SK-N-SH (cell line): Measurements from ENCODE around the gene ZNF184. TPM values are rescaled to one million over a fixed set of nuclear protein-coding genes. Genes with fewer than 3 reads are reported as not detected.

ENCODE experiments used
- CTCF ChIA-PET: fragments of 300-600, 350-600 bp; formaldehyde crosslinking; extraction: SDS; loops from one replicate; lab custom pipeline; 2021; lab: Yijun Ruan, JAX
- POLR2A ChIA-PET: fragments of 350-600 bp; sonication (Branson Sonifier 250); formaldehyde crosslinking; extraction: SDS; loops from one replicate; lab custom pipeline; 2020; ENCODE audit warnings: antibody characterized with exemption, inconsistent platforms; lab: Yijun Ruan, JAX
- DNase-seq: peaks from one replicate; pipeline ENCODE4 v3.0.0; 2012
- H2AFZ ChIP-seq: fragments of 200-600 bp; sonication (generic); 2 replicates; pipeline ENCODE4 v1.8.1; 2016; ENCODE audit warnings: antibody characterized with exemption, mild to moderate bottlenecking, low read depth
- H3F3A ChIP-seq: fragments of 200-600 bp; sonication (generic); replicated peaks from 2 replicates; pipeline ENCODE3; 2016; ENCODE audit warnings: antibody characterized with exemption, mild to moderate bottlenecking; ENCODE audit not compliant: insufficient read depth
- H3K27ac ChIP-seq, 2 experiments: fragments of 200-500 bp in 1 of 2; fragments of 200-600 bp in 1 of 2; sonication (Bioruptor generic) in 1 of 2; sonication (generic), shearing (Covaris generic) in 1 of 2; 2 replicates each; pipeline versions ENCODE4 v1.5.1 to v1.6.1; 2014 to 2016; ENCODE audit warnings: low read depth in 2 of 2, inconsistent platforms in 1 of 2, low read length in 1 of 2, mild to moderate bottlenecking in 1 of 2, mixed read lengths in 1 of 2
- H3K27me3 ChIP-seq: fragments of 200-600 bp; sonication (generic), shearing (Covaris generic); 2 replicates; pipeline ENCODE4 v1.6.1; 2016; ENCODE audit warnings: mixed run types; ENCODE audit not compliant: insufficient read depth
- H3K36me3 ChIP-seq, 2 experiments: fragments of 200-500 bp in 1 of 2; fragments of 200-600 bp in 1 of 2; sonication (Bioruptor generic) in 1 of 2; sonication (generic) in 1 of 2; replicated peaks in 1 of 2; 2 replicates each; pipeline versions ENCODE3 to v1.5.1; 2014 to 2016; ENCODE audit warnings: low read length in 1 of 2, mild to moderate bottlenecking in 1 of 2; ENCODE audit not compliant: insufficient read depth in 2 of 2, control insufficient read depth in 1 of 2
- H3K4me1 ChIP-seq, 2 experiments: fragments of 200-500 bp in 1 of 2; fragments of 200-600 bp in 1 of 2; sonication (Bioruptor generic) in 1 of 2; sonication (generic), shearing (Covaris generic) in 1 of 2; 2 replicates each; pipeline versions ENCODE4 v1.5.1 to v1.6.1; 2014 to 2016; ENCODE audit warnings: low read depth in 1 of 2, low read length in 1 of 2, mixed run types in 1 of 2; ENCODE audit not compliant: insufficient read depth in 2 of 2, control insufficient read depth in 1 of 2
- H3K4me2 ChIP-seq: fragments of 200-600 bp; sonication (generic), shearing (Covaris generic); 2 replicates; pipeline ENCODE4 v1.6.1; 2017; ENCODE audit warnings: mixed run types
- H3K4me3 ChIP-seq, 2 experiments: fragments of 200-500 bp in 1 of 2; fragments of 200-600 bp in 1 of 2; sonication (Bioruptor generic) in 1 of 2; sonication (generic), shearing (Covaris generic) in 1 of 2; 2 replicates each; pipeline versions ENCODE4 v1.5.1 to v1.8.1; 2014 to 2016; ENCODE audit warnings: low read depth in 2 of 2, inconsistent platforms in 1 of 2, low read length in 1 of 2, mild to moderate bottlenecking in 1 of 2, mixed read lengths in 1 of 2, moderate library complexity in 1 of 2
- H3K79me2 ChIP-seq: fragments of 200-600 bp; sonication (generic); 2 replicates; pipeline ENCODE4 v1.8.1; 2017; ENCODE audit warnings: mild to moderate bottlenecking; ENCODE audit not compliant: insufficient read depth
- H3K9ac ChIP-seq: fragments of 200-600 bp; sonication (generic); 2 replicates; pipeline ENCODE4 v1.6.1; 2017; ENCODE audit warnings: mixed run types
- H3K9me2 ChIP-seq: fragments of 200-600 bp; sonication (generic); 2 replicates; pipeline ENCODE4 v1.6.1; 2017; ENCODE audit warnings: mixed run types
- H3K9me3 ChIP-seq: fragments of 200-600 bp; sonication (generic); 2 replicates; pipeline ENCODE4 v1.6.1; 2017; ENCODE audit warnings: mixed run types, mild to moderate bottlenecking, moderate library complexity
- H4K20me1 ChIP-seq: fragments of 200-600 bp; sonication (generic); 2 replicates; pipeline ENCODE4 v1.6.1; 2017; ENCODE audit warnings: mild to moderate bottlenecking, mixed run types; ENCODE audit not compliant: insufficient read depth
- ELF1 ChIP-seq: IDR thresholded peaks from 2 replicates; pipeline ENCODE4 v1.4.0; 2012
- EZH2phosphoT487 ChIP-seq: fragments of 200-600 bp; sonication (generic); IDR thresholded peaks from 2 replicates; pipeline ENCODE4 v1.6.1; 2017; ENCODE audit warnings: low read depth, mixed run types, mild to moderate bottlenecking, antibody characterized with exemption, moderate library complexity, borderline replicate concordance
- FOXJ3 ChIP-seq: sonication (generic); formaldehyde crosslinking; IDR thresholded peaks from 2 replicates; pipeline ENCODE4 v1.5.1; 2020; ENCODE audit warnings: mild to moderate bottlenecking, missing genetic modification reagents
- FOXM1 ChIP-seq: IDR thresholded peaks from 2 replicates; pipeline ENCODE4 v1.4.0; 2012; ENCODE audit warnings: low read depth, mild to moderate bottlenecking
- GATA2 ChIP-seq: sonication (generic); formaldehyde crosslinking; IDR thresholded peaks from 2 replicates; pipeline ENCODE4 v1.5.0; 2020; ENCODE audit warnings: mild to moderate bottlenecking, missing genetic modification reagents
- IRF3 ChIP-seq: fragments of 150-350 bp; IDR thresholded peaks from 2 replicates; pipeline ENCODE4 v1.6.1; 2016; ENCODE audit warnings: mild to moderate bottlenecking, low read depth, low read length
- MAX ChIP-seq: IDR thresholded peaks from 2 replicates; pipeline ENCODE4 v1.4.0; 2012; ENCODE audit warnings: low read depth
- MEF2A ChIP-seq: IDR thresholded peaks from 2 replicates; pipeline ENCODE4 v1.4.0; 2012; ENCODE audit warnings: low read depth, borderline replicate concordance
- MXI1 ChIP-seq: IDR thresholded peaks from 2 replicates; pipeline ENCODE4 v1.6.1; 2012; ENCODE audit warnings: mild to moderate bottlenecking, low read depth, low read length, improper control_type of control experiment
- NFIC ChIP-seq: IDR thresholded peaks from 2 replicates; pipeline ENCODE4 v1.4.0; 2012; ENCODE audit warnings: borderline replicate concordance
- NRF1 ChIP-seq: IDR thresholded peaks from 2 replicates; pipeline ENCODE4 v1.6.1; 2012; ENCODE audit warnings: low read depth, mild to moderate bottlenecking, low read length
- PBX3 ChIP-seq: IDR thresholded peaks from 2 replicates; pipeline ENCODE4; 2012
- POLR2AphosphoS5 ChIP-seq: IDR thresholded peaks from 2 replicates; pipeline ENCODE4 v1.6.1; 2012; ENCODE audit warnings: low read depth, low read length
- RAD21 ChIP-seq: IDR thresholded peaks from 2 replicates; pipeline ENCODE4 v1.6.1; 2012; ENCODE audit warnings: mild to moderate bottlenecking, low read length
- REST ChIP-seq: IDR thresholded peaks from 2 replicates; pipeline ENCODE4 v1.6.1; 2012; ENCODE audit warnings: mild to moderate bottlenecking, low read depth, low read length, moderate library complexity
- RXRA ChIP-seq: IDR thresholded peaks from 2 replicates; pipeline ENCODE4 v1.4.0; 2012; ENCODE audit warnings: low read depth, mild to moderate bottlenecking, borderline replicate concordance
- SIN3A ChIP-seq: IDR thresholded peaks from 2 replicates; pipeline ENCODE4 v1.6.1; 2012; ENCODE audit warnings: low read depth, mild to moderate bottlenecking, low read length, moderate library complexity, borderline replicate concordance
- SMC3 ChIP-seq: IDR thresholded peaks from 2 replicates; pipeline ENCODE4 v1.6.1; 2012; ENCODE audit warnings: low read depth, low read length, improper control_type of control experiment
- TAF1 ChIP-seq: IDR thresholded peaks from 2 replicates; pipeline ENCODE4 v1.6.1; 2012; ENCODE audit warnings: low read depth, mild to moderate bottlenecking, low read length, moderate library complexity, borderline replicate concordance
- TEAD4 ChIP-seq: IDR thresholded peaks from 2 replicates; pipeline ENCODE4 v1.4.0; 2012; ENCODE audit warnings: mild to moderate bottlenecking, borderline replicate concordance; ENCODE audit not compliant: insufficient read depth
- USF2 ChIP-seq: fragments of 150-350 bp; IDR thresholded peaks from 2 replicates; pipeline ENCODE4 v1.6.1; 2017; ENCODE audit warnings: antibody characterized with exemption, low read length, low read depth, borderline replicate concordance
- ZBTB33 ChIP-seq: IDR thresholded peaks from 2 replicates; pipeline ENCODE4 v1.4.0; 2012; ENCODE audit warnings: low read depth, borderline replicate concordance
- WGBS: methylation state at CpG from one replicate; pipeline ENCODE4 v1.1.6; 2017; ENCODE audit warnings: low lambda C conversion rate; 5-methylcytosine and 5-hydroxymethylcytosine counted together
- polyA plus RNA-seq, 3 experiments: library from polyadenylated mRNA; depleted of rRNA; stranded (reverse); fragments of >200 nt; gene quantifications; 2 replicates each; pipeline ENCODE4 v1.2.3, GENCODE V29; 2012

Gene ZNF184
- polyA plus RNA-seq, 1 of the 3 experiments (the other 2 are of a cell fraction), result 1.6 TPM

GRCh38 chr6:27495386-27496135 lies 22.7 kb upstream of the ZNF184 start:
- H3K4me1 ChIP-seq, result peaks cover 0 to 3% of the 10 kb centered on the region in 2 experiments; a peak in 1 of 4 replicates
- H3K9ac ChIP-seq, result no peak overlapping the region
- peak overlapping the region; percentile 71; the same call in 1 of the 2 replicates for H2AFZ ChIP-seq
- H3K4me3 ChIP-seq, result peak overlapping the region; percentile 53 to 59
- H3K27me3 ChIP-seq, result peaks cover 31% of the 10 kb centered on the region
- H3K79me2 ChIP-seq, result no peaks in the 10 kb centered on the region
- CTCF ChIA-PET, result no interaction called here
- 12% methylated on average over 27 of the region's 34 CpGs for WGBS
- POLR2A ChIA-PET, result no interaction called here
- peaks cover 2% of the 10 kb centered on the region for H3F3A ChIP-seq
- peak overlapping the region; percentile 77 for H3K4me2 ChIP-seq
- no peaks in the 10 kb centered on the region for H3K9me2 ChIP-seq
- H3K9me3 ChIP-seq, result no peaks in the 10 kb centered on the region
- H3K36me3 ChIP-seq, result no peaks in the 10 kb centered on the region
- H4K20me1 ChIP-seq, result no peaks in the 10 kb centered on the region
- H3K27ac ChIP-seq, result no peak overlapping the region
- peak; percentile 38 for DNase-seq
- TF ChIP-seq MAX (no peak), EZH2phosphoT487 (no peak), FOXJ3 (CRISPR knock-in tag) (no peak), TAF1 (no peak), TEAD4 (no peak; the same call in 1 of the 2 replicates), RAD21 (no peak), GATA2 (CRISPR knock-in tag) (no peak), FOXM1 (no peak), POLR2AphosphoS5 (no peak), MXI1 (no peak), NFIC (no peak), ELF1 (no peak), IRF3 (no peak), ZBTB33 (no peak), PBX3 (peak; percentile 47; the same call in 1 of the 2 replicates), NRF1 (no peak), MEF2A (no peak), REST (no peak), SIN3A (no peak), USF2 (no peak), RXRA (no peak), SMC3 (no peak)
